GM12878 (cell line): ENCODE data around the gene SMIM27.

Experiments
- CTCF ChIP-seq, 3 experiments: IDR thresholded peaks in 2 of 3; conservative IDR thresholded peaks in 1 of 3; 2 replicates each; pipeline ENCODE4 v1.5.1; 2011; ENCODE audit warnings: low read depth in 3 of 3, low read length in 3 of 3, mild to moderate bottlenecking in 3 of 3, control low read depth in 2 of 3, moderate library complexity in 2 of 3, inconsistent platforms in 1 of 3, mixed read lengths in 1 of 3; ENCODE audit not compliant: control insufficient read depth in 2 of 3, insufficient read depth in 1 of 3; ENCODE audit errors: extremely low read depth in 1 of 3
- EZH2 ChIP-seq: IDR thresholded peaks from 2 replicates; pipeline ENCODE4 v1.6.1; 2012; ENCODE audit warnings: low read depth, mild to moderate bottlenecking, control low read depth, inconsistent platforms, low read length, borderline replicate concordance; ENCODE audit not compliant: control insufficient read depth
- POLR2AphosphoS2 ChIP-seq: IDR thresholded peaks from 2 replicates; pipeline ENCODE4 v1.6.1; 2011; ENCODE audit warnings: low read depth, mild to moderate bottlenecking, low read length, improper control_type of control experiment, moderate library complexity
- TBL1XR1 ChIP-seq: IDR thresholded peaks from 2 replicates; pipeline ENCODE4 v1.6.1; 2012; ENCODE audit warnings: low read depth, low read length, improper control_type of control experiment
- ZNF24 ChIP-seq: fragments of 450-650 bp; IDR thresholded peaks from 2 replicates; pipeline ENCODE4 v1.6.1; 2017; ENCODE audit warnings: antibody characterized with exemption, mild to moderate bottlenecking

GRCh38 chr9:32589083-32589723 is 37.1 kb downstream of the SMIM27 start:
- TF ChIP-seq POLR2AphosphoS2 (no peak), TBL1XR1 (no peak), EZH2 (no peak), CTCF (IDR thresholded peaks at IDR 0.05 in 2 of 3, conservative IDR thresholded peaks at IDR 0.05 in 1 of 3; ENCODE audit: control insufficient read depth in 2 of 3, extremely low read depth in 1 of 3, insufficient read depth in 1 of 3, low read depth in 3 of 3, low read length in 3 of 3) (peak; percentile 39 to 56 (median 56); a peak in 5 of 6 replicates), ZNF24 (no peak)
